Measurements from ENCODE around the gene CCDC27.

CCDC27 gene

GRCh38 chr1:3752400-3752945 lies at the start of gene CCDC27:
Gene CCDC27 (plus strand): TSS chr1:3752450. CDS start chr1:3752482, 32 bp downstream.
- no peak for DNase-seq

DNA sequence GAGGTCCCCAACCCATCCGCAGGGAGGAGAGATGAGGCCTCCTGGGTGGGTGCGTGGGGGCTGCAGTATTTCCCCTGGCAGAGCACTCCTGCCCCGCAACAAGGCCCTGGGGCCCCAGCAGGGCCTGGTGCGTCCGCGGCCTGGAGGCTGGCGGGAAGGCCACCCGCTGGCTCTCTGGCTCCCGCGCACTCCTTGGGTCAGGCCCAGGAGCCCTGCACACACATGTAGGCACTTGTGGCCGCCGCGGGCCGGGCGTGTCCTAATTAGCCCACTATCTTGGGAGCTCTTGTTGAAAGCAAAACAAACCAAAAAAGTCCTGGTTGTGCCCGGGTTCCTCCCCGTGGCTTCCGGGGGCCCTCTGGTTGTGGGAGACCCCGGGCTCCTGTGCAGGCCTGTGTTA lies 49.7 kb upstream of the CCDC27 start:
- DNase-seq: no peak

GRCh38 chr1:3702990-3703728 lies 49.1 kb upstream of the CCDC27 start:
- no peak for DNase-seq

DNA sequence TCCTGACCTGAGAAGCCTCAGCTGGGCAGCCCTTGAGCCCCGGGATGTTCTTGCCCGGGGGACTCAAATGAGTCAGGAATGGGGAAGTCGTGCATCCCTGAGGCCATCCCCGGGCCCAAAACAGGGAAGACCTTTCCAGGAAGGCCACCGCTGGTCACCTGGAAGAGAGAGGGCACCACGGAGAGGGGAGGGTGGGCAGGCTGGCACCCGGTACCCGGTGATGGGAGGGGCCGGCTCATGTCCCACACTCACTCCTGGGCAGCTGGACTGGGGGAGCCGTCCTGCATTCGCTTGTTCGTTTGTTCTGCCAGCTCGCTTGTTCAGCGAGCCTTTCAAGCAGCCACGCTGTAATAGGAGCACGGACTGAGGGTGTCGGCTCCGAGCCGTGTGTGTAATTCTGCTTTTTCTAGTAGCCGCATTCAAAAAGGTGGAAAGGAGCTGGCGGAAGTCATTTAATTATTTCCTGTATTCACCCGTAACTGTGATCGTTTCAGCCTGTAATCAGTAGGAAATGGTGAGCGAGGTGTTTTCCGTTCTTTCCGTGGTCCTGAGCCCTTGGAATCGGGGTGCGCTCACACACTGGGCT lies 48.4 kb upstream of the CCDC27 start:
- DNase-seq: no peak

- DNase-seq: no peak
These were observed 46.8 kb upstream of the CCDC27 start for GRCh38 chr1:3705341-3705950.

- no peak for DNase-seq
These were observed 45.5 kb upstream of the CCDC27 start for GRCh38 chr1:3706651-3707297.

DNA sequence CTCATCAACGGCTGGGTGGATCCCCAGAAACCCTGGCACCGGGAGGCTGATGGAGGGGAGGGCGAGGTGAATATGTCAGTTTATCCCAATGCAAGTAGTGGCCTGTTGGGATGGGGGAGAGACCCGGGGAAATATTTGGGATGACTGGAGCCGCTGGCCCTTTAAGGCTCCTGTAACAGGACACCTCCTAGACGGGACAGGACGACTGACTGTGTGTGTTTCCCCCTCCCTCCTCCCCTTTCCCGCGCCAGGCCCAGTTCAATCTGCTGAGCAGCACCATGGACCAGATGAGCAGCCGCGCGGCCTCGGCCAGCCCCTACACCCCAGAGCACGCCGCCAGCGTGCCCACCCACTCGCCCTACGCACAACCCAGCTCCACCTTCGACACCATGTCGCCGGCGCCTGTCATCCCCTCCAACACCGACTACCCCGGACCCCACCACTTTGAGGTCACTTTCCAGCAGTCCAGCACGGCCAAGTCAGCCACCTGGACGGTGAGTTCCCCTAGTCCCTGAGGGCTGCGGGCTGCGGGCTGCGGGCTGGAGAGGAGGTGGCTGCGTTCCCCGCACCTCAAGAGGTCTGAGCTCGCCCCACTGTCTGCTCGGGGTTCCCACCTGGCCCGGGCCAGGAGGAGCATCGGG lies 44.8 kb upstream of the CCDC27 start:
- DNase-seq: no peak

GRCh38 chr1:3707939-3708328 lies 44.3 kb upstream of the CCDC27 start:
- DNase-seq: no peak

GRCh38 chr1:3708791-3709190 lies 43.5 kb upstream of the CCDC27 start:
- DNase-seq: no peak

DNA sequence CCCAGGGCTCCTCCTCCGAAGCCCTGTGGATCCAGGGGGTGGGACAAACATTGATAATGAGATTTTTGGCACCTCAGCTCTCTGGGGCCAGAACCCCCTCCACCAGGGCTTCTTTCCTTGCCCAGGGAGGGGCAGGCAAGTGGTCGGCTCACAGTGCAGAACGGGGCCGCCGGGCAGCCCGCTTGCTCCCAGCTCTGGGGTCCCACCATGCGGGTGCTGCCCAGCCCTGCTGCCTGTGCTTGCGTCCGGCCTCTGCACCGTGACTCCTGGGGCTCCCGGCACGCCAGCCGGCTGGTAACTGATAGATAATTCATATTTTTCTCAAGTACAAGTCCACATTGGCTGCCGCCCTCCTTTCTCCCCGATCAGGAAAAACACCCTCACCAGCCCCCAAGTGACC lies 42.0 kb upstream of the CCDC27 start:
- no peak for DNase-seq

DNA sequence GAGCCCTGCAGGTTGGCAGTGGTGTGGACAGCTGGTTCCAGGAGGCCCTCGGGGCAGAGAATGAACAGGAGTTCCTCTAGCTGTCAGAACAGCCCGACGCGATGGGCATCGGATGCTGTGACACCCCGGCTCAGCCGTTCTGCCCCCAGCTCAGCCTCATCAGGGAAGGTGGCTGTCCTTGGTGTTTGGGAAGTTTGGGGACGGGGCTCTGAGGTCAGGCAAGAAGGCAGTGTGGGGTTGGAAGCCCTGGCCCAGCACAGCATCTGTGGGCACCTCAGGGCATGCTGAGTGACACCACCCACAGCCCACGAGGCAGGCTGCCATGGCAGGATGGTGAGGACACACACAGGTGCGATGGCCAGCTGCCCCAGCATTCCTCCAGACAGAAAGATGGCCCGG lies 40.9 kb upstream of the CCDC27 start:
- no peak for DNase-seq

DNA sequence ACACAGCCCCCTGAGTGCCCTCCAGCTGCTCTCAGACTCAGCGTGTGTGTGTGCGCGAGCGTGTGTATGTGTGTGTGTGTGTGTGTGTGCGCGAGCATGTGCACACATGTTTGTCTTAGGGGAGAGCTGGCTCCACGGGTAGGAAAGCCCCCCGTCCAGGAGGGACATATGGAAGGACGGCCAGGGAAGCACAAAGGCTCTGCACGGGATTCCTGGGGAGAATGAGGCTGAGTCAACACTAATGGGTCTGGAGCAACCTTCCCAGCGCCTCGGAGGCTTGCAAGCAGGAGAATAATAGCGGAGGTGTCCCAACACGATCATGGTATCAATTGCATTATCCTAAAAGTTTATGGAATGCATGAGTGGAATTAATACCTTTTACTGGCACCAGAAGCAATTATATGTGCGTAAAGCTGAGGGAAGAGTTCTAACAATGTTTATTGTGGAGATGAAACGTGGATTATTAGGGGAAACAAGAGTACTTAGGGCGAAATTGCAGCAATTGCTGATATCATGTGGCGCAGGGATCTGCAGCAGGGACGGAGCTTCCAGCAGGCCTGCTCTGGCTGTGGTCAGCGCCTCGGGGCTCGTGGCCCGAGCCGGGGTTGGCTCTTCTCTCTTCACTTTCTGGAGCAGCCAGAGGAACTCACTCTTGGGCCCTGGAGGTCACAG lies 40.3 kb upstream of the CCDC27 start:
- no peak for DNase-seq

- peak; percentile 89 for DNase-seq
These were observed 39.4 kb upstream of the CCDC27 start for GRCh38 chr1:3712573-3713535.

DNA sequence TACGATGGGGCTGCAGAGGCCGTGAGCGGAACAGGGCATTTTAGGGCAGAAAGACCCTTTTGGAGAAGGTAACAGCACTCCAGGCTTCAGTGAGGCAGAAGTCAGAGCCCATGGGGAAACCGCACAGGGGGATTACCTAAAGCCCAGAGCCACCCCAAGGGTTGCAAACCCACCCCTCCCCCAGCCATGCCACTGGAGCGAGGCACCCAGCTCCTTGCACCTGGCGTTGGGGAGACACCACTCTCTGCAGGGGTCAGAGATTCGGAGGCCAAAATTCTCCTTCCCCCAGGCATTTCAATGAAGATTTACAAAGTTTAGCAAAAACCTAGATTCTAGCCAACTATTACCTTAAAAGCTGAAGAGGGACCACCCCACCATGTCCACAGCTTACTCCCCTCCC lies 38.4 kb upstream of the CCDC27 start:
- no peak for DNase-seq

DNA sequence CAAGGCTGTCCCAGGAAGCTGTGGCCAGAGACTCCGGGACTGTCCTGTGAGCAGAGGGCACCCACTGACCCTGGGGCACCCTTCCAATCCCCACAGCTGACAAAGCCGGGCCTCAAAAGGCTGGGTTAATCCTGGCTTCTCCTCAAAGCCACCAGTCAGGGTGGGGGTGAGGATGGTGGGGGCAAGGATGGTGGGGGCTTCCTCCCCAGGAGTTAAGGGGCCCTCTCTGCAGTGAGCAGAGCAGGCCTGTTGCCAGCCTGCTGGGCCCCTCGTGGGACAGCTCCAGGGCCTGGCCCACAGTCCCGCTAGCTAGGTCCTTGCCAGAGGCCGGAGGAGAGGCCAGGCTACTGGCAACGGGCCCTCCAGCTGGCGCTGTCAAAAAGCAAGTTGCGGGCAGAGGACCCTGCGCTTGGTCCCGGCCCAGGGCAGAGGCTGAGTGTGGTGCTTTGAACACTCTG lies 37.9 kb upstream of the CCDC27 start:
- no peak for DNase-seq

- no peak for DNase-seq
These were observed 37.4 kb upstream of the CCDC27 start for GRCh38 chr1:3714814-3715213.

DNA sequence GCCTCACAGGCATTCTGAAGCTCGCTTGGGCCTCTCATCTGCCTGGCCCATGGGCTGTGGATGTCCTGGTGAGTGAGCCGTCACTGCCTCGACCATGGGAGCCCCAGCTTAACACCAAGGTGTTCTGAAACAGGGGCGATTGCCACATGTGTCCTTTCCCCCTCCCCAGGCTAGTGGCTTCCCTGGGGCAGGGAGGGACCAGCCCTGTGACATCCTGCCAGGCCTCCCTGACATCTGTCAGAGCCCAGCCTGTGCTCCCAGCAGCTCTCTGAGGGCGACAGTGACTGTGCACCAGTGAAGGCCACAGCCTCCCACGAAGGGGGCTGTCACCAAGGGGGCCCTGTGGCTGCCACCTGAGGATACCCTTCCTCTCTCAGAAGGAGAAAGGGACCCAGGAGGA lies 35.9 kb upstream of the CCDC27 start:
- no peak for DNase-seq

GRCh38 chr1:3717041-3717714 lies 35.1 kb upstream of the CCDC27 start:
- peak; percentile 97 for DNase-seq

GRCh38 chr1:3717715-3718601 lies 34.3 kb upstream of the CCDC27 start:
- DNase-seq: no peak

- no peak for DNase-seq
These were observed 33.5 kb upstream of the CCDC27 start for GRCh38 chr1:3718764-3719163.

All from NCI-H1105 (cell line).